Measurements from ENCODE around the gene DAZL. TPM values are rescaled to one million over a fixed set of nuclear protein-coding genes. Genes with fewer than 3 reads are reported as not detected.

DAZL gene
- total RNA-seq, 1 donor from 2014 or later, result not detected

GRCh38 chr3:16568115-16568514 is 37.1 kb downstream of the DAZL start:
- intact Hi-C loops (cut with DNase I), result no loop called here

GRCh38 chr3:16559653-16560365 is 45.4 kb downstream of the DAZL start:
- no peaks in the 10 kb centered on the region for H3K36me3 ChIP-seq
- no peak overlapping the region for H3K27ac ChIP-seq
- TF ChIP-seq POLR2A (IDR thresholded peaks at IDR 0.05) (no peak), CTCF (IDR thresholded peaks at IDR 0.05) (no peak), POLR2AphosphoS5 (IDR thresholded peaks at IDR 0.05; ENCODE audit: insufficient read depth in 1 of 2, low read depth in 1 of 2) (no peak)
- no peaks in the 10 kb centered on the region for H3K9me3 ChIP-seq
- intact Hi-C loops (cut with DNase I), result no loop called here
- no peaks in the 10 kb centered on the region for H3K4me1 ChIP-seq
- no peak overlapping the region for H3K4me3 ChIP-seq
- no peak for DNase-seq (ENCODE audit: extremely low spot score in 2 of 2)
- H3K27me3 ChIP-seq, result no peaks in the 10 kb centered on the region

More at GRCh38 chr3:16568115-16568514, 37.1 kb downstream of the DAZL start:
- TF ChIP-seq POLR2A (IDR thresholded peaks at IDR 0.05) (no peak), CTCF (IDR thresholded peaks at IDR 0.05) (no peak), POLR2AphosphoS5 (IDR thresholded peaks at IDR 0.05; ENCODE audit: insufficient read depth in 1 of 2, low read depth in 1 of 2) (no peak)
- H3K4me1 ChIP-seq, result no peaks in the 10 kb centered on the region
- no peak for DNase-seq (ENCODE audit: extremely low spot score in 2 of 2)
- H3K36me3 ChIP-seq, result no peaks in the 10 kb centered on the region
- H3K27me3 ChIP-seq, result no peaks in the 10 kb centered on the region
- H3K27ac ChIP-seq, result no peak overlapping the region
- H3K9me3 ChIP-seq, result no peaks in the 10 kb centered on the region
- no peak overlapping the region for H3K4me3 ChIP-seq

GRCh38 chr3:16554126-16554525 is 51.1 kb downstream of the DAZL start:
- peaks cover 6% of the 10 kb centered on the region for H3K4me1 ChIP-seq

GRCh38 chr3:16552757-16553156 is 52.5 kb downstream of the DAZL start:
- no peak overlapping the region for H3K27ac ChIP-seq
- H3K4me1 ChIP-seq, result peaks cover 6% of the 10 kb centered on the region
- no peaks in the 10 kb centered on the region for H3K9me3 ChIP-seq
- TF ChIP-seq CTCF (IDR thresholded peaks at IDR 0.05) (no peak), POLR2AphosphoS5 (IDR thresholded peaks at IDR 0.05; ENCODE audit: insufficient read depth in 1 of 2, low read depth in 1 of 2) (no peak), POLR2A (IDR thresholded peaks at IDR 0.05) (no peak)
- no peaks in the 10 kb centered on the region for H3K27me3 ChIP-seq
- intact Hi-C loops (cut with DNase I), result loop anchor here (5.0 kb wide), 1 partner anchor 260 kb away; no protein-coding TSS in a partner anchor
- H3K4me3 ChIP-seq, result no peak overlapping the region
- no peak for DNase-seq (ENCODE audit: extremely low spot score in 2 of 2)
- H3K36me3 ChIP-seq, result no peaks in the 10 kb centered on the region

More at GRCh38 chr3:16554126-16554525, 51.1 kb downstream of the DAZL start:
- Histone ChIP-seq H3K4me3 (no peak overlapping the region), H3K27me3 (no peaks in the 10 kb centered on the region), H3K9me3 (no peaks in the 10 kb centered on the region), H3K36me3 (no peaks in the 10 kb centered on the region), H3K27ac (no peak overlapping the region)
- DNase-seq (ENCODE audit: extremely low spot score in 2 of 2), result no peak
- TF ChIP-seq POLR2AphosphoS5 (IDR thresholded peaks at IDR 0.05; ENCODE audit: insufficient read depth in 1 of 2, low read depth in 1 of 2) (no peak), POLR2A (IDR thresholded peaks at IDR 0.05) (no peak), CTCF (IDR thresholded peaks at IDR 0.05) (no peak)
- intact Hi-C loops (cut with DNase I), result loop anchor here (5.0 kb wide), 1 partner anchor 262 kb away; no protein-coding TSS in a partner anchor

GRCh38 chr3:16551342-16551976 is 53.8 kb downstream of the DAZL start:
- no peak for DNase-seq (ENCODE audit: extremely low spot score in 2 of 2)
- Histone ChIP-seq H3K27me3 (no peaks in the 10 kb centered on the region), H3K9me3 (no peaks in the 10 kb centered on the region), H3K36me3 (no peaks in the 10 kb centered on the region), H3K4me3 (no peak overlapping the region), H3K27ac (no peak overlapping the region), H3K4me1 (peaks cover 6% of the 10 kb centered on the region)
- no peak for TF ChIP-seq POLR2AphosphoS5 (IDR thresholded peaks at IDR 0.05; ENCODE audit: insufficient read depth in 1 of 2, low read depth in 1 of 2)
- no peak for TF ChIP-seq CTCF (IDR thresholded peaks at IDR 0.05)
- TF ChIP-seq POLR2A (IDR thresholded peaks at IDR 0.05), result no peak
- intact Hi-C loops (cut with DNase I), result loop anchor here (5.0 kb wide), 1 partner anchor 259 kb away; no protein-coding TSS in a partner anchor
